Embryonic facial prominence (tissue), 1 donor: Measurements from ENCODE around the gene SPINK8.
"Not testable (repeated sequence)": the region's sequence is repeated elsewhere in the genome, so short reads cannot be mapped to it uniquely, and the experiment has no call there.

Source experiments
- DNase-seq: peaks from one replicate; pipeline ENCODE4 v3.0.0-alpha.2; 2016; ENCODE audit errors: extremely low spot score

The SPINK8 gene

GRCh38 chr3:48333346-48334245 is at the start of gene SPINK8:
Gene SPINK8, minus strand, starts transcription at chr3:48333661. Its CDS starts 5,320 bp downstream, at chr3:48328341.
- not testable (repeated sequence) for DNase-seq

- no peak for DNase-seq
Measured at GRCh38 chr3:48372862-48373435, 39.5 kb upstream of the SPINK8 start.

GRCh38 chr3:48372377-48372770 is 38.9 kb upstream of the SPINK8 start:
- no peak for DNase-seq

- no peak for DNase-seq
Measured at GRCh38 chr3:48371651-48372376, 38.4 kb upstream of the SPINK8 start, which contains the start of gene FBXW12. Gene FBXW12, plus strand, starts transcription at chr3:48372219. Its CDS starts 549 bp downstream, at chr3:48372768.

- DNase-seq, result no peak
Measured at GRCh38 chr3:48370333-48370713, 36.9 kb upstream of the SPINK8 start.

GRCh38 chr3:48369693-48370332 is 36.4 kb upstream of the SPINK8 start:
- no peak for DNase-seq

- DNase-seq, result no peak
Measured at GRCh38 chr3:48367201-48367600, 33.7 kb upstream of the SPINK8 start.

GRCh38 chr3:48364840-48365239 is 31.4 kb upstream of the SPINK8 start:
- DNase-seq, result no peak

GRCh38 chr3:48361928-48362327 is 28.5 kb upstream of the SPINK8 start:
- DNase-seq, result no peak

- no peak for DNase-seq
Measured at GRCh38 chr3:48356419-48356818, 23.0 kb upstream of the SPINK8 start.

- DNase-seq, result no peak
Measured at GRCh38 chr3:48353987-48354386, 20.5 kb upstream of the SPINK8 start.

- no peak for DNase-seq
Measured at GRCh38 chr3:48352546-48352945, 19.1 kb upstream of the SPINK8 start.

- DNase-seq, result no peak
Measured at GRCh38 chr3:48347500-48347899, 14.0 kb upstream of the SPINK8 start.

GRCh38 chr3:48345946-48346572 is 12.6 kb upstream of the SPINK8 start:
- no peak for DNase-seq

GRCh38 chr3:48344867-48345507 is 11.5 kb upstream of the SPINK8 start:
- DNase-seq, result no peak

GRCh38 chr3:48343432-48343831 is 10.0 kb upstream of the SPINK8 start:
- no peak for DNase-seq

- no peak for DNase-seq
Measured at GRCh38 chr3:48338635-48339034, 5.2 kb upstream of the SPINK8 start.

- DNase-seq, result not testable (repeated sequence)
Measured at GRCh38 chr3:48337536-48337935, 4.1 kb upstream of the SPINK8 start.

- not testable (repeated sequence) for DNase-seq
Measured at GRCh38 chr3:48335286-48335685, 1.8 kb upstream of the SPINK8 start.

GRCh38 chr3:48334605-48335004 is 1.1 kb upstream of the SPINK8 start:
- no peak for DNase-seq
